A549 (cell line): ENCODE data around the gene ADCYAP1R1. TPM values are rescaled to one million over a fixed set of nuclear protein-coding genes. Genes with fewer than 3 reads are reported as not detected.

Experiments
- ATAC-seq, 2 experiments: fragments of 200-7000 bp in 1 of 2; fragments of >200 bp in 1 of 2; cut with Nextera tagmentation in 1 of 2; cut with Tn5 transposase in 1 of 2; 3 replicates each; pipeline versions ENCODE4 v1.8.0 to v1.9.1; 2018 to 2020; ENCODE audit warnings: mild to moderate bottlenecking in 1 of 2, moderate library complexity in 1 of 2
- CTCF ChIA-PET: fragments of 300-600 bp; sonication (Branson Sonifier 250); formaldehyde crosslinking; extraction: SDS; loops from one replicate; lab custom pipeline; 2021; ENCODE audit warnings: antibody characterized with exemption, inconsistent platforms; lab: Yijun Ruan, JAX
- POLR2A ChIA-PET: fragments of 350-600 bp; formaldehyde crosslinking; extraction: SDS; loops from one replicate; lab custom pipeline; 2021; ENCODE audit warnings: antibody characterized with exemption, inconsistent platforms; lab: Yijun Ruan, JAX
- DNase-seq, 2 experiments: peaks; one replicate each; pipeline versions ENCODE4 v3.0.0 to v3.0.0-alpha.2; 2011 to 2016; ENCODE audit warnings: low read depth in 1 of 2, low spot score in 1 of 2
- FAIRE-seq: peaks from 2 replicates; lab custom pipeline; 2011; peaks lifted over from hg19 to GRCh38; lab: Jason Lieb, UNC
- H3K27ac ChIP-seq, 2 experiments: fragments of >200 bp; sonication (Bioruptor Twin); formaldehyde crosslinking; 3 replicates each; pipeline ENCODE4 v1.5.1; 2016 to 2017
- H3K4me1 ChIP-seq: fragments of >200 bp; sonication (Bioruptor Twin); formaldehyde crosslinking; 3 replicates; pipeline ENCODE4 v1.6.1; 2016
- H3K4me2 ChIP-seq: fragments of >200 bp; sonication (Bioruptor Twin); formaldehyde crosslinking; 3 replicates; pipeline ENCODE4 v1.6.1; 2016
- H3K4me3 ChIP-seq: fragments of >200 bp; sonication (Bioruptor Twin); formaldehyde crosslinking; 3 replicates; pipeline ENCODE4 v1.5.1; 2016
- H3K9me3 ChIP-seq: fragments of >200 bp; sonication (Bioruptor Twin); formaldehyde crosslinking; 3 replicates; pipeline ENCODE4 v1.6.1; 2016
- ATOH8 ChIP-seq: fragments of 250-450 bp; sonication (Bioruptor Pico); IDR thresholded peaks from 2 replicates; pipeline ENCODE4 v1.5.0; 2020; ENCODE audit warnings: low read depth, mild to moderate bottlenecking, moderate library complexity
- BHLHE40 ChIP-seq: IDR thresholded peaks from 2 replicates; pipeline ENCODE4 v1.6.1; 2012; ENCODE audit warnings: low read depth, low read length, inconsistent platforms
- CTCF ChIP-seq: fragments of >200 bp; sonication (Bioruptor Twin); formaldehyde crosslinking; IDR thresholded peaks from 3 replicates; pipeline ENCODE4 v1.5.1; 2016
- EHF ChIP-seq: fragments of 250-450 bp; sonication (Bioruptor Pico); IDR thresholded peaks from 2 replicates; pipeline ENCODE4 v1.5.0; 2020; ENCODE audit warnings: mild to moderate bottlenecking
- ELK1 ChIP-seq: fragments of 150-350 bp; IDR thresholded peaks from 2 replicates; pipeline ENCODE4 v1.6.1; 2014; ENCODE audit warnings: low read depth, mild to moderate bottlenecking, low read length
- EP300 ChIP-seq, 2 experiments: fragments of >200 bp; sonication (Bioruptor Twin); formaldehyde crosslinking; IDR thresholded peaks; 2 replicates in 1 of 2; 3 replicates in 1 of 2; pipeline ENCODE4 v1.6.1; 2016 to 2017
- ESRRA ChIP-seq: fragments of 150-350 bp; IDR thresholded peaks from 2 replicates; pipeline ENCODE4 v1.6.1; 2014; ENCODE audit warnings: mild to moderate bottlenecking, low read length, borderline replicate concordance
- FOSB ChIP-seq: fragments of 250-450 bp; sonication (Bioruptor Pico); IDR thresholded peaks from 2 replicates; pipeline ENCODE4 v1.5.0; 2020; ENCODE audit warnings: mild to moderate bottlenecking, moderate library complexity
- HEYL ChIP-seq: fragments of 250-450 bp; sonication (Bioruptor Pico); IDR thresholded peaks from 2 replicates; pipeline ENCODE4 v1.8.0; 2021; ENCODE audit warnings: mild to moderate bottlenecking, moderate library complexity
- HOXA7 ChIP-seq: fragments of 250-450 bp; sonication (Bioruptor Pico); IDR thresholded peaks from 2 replicates; pipeline ENCODE4 v1.5.0; 2020; ENCODE audit warnings: mild to moderate bottlenecking, moderate library complexity
- HOXB13 ChIP-seq: fragments of 250-450 bp; sonication (Bioruptor Pico); IDR thresholded peaks from 2 replicates; pipeline ENCODE4 v1.5.0; 2020; ENCODE audit warnings: low read depth, mild to moderate bottlenecking, moderate library complexity
- JUN ChIP-seq, 2 experiments: fragments of >200 bp; sonication (Bioruptor Twin); formaldehyde crosslinking; IDR thresholded peaks; 2 replicates in 1 of 2; 3 replicates in 1 of 2; pipeline ENCODE4 v1.6.1; 2016 to 2017
- KDM5A ChIP-seq: fragments of 200-600 bp; sonication (generic); IDR thresholded peaks from 2 replicates; pipeline ENCODE4 v1.6.1; 2016; ENCODE audit warnings: antibody characterized with exemption, mild to moderate bottlenecking
- NR3C1 ChIP-seq: fragments of >200 bp; sonication (Bioruptor Twin); formaldehyde crosslinking; IDR thresholded peaks from 3 replicates; pipeline ENCODE4 v1.6.1; 2017
- PHF8 ChIP-seq: fragments of 200-600 bp; sonication (generic); IDR thresholded peaks from 2 replicates; pipeline ENCODE4 v1.6.1; 2016; ENCODE audit warnings: low read depth, mild to moderate bottlenecking, antibody characterized with exemption, moderate library complexity, borderline replicate concordance
- RARB ChIP-seq: fragments of 250-450 bp; sonication (Bioruptor Pico); IDR thresholded peaks from 2 replicates; pipeline ENCODE4 v1.8.0; 2021; ENCODE audit warnings: mild to moderate bottlenecking, moderate library complexity
- REST ChIP-seq: fragments of 200-600 bp; sonication (generic); IDR thresholded peaks from 2 replicates; pipeline ENCODE4 v1.6.1; 2016; ENCODE audit warnings: antibody characterized with exemption, mild to moderate bottlenecking, moderate library complexity
- RFX5 ChIP-seq: fragments of 450-650 bp; IDR thresholded peaks from 2 replicates; pipeline ENCODE4 v1.7.1; 2014; ENCODE audit warnings: antibody characterized with exemption, mild to moderate bottlenecking, moderate library complexity
- TFCP2L1 ChIP-seq: fragments of 250-450 bp; sonication (Bioruptor Pico); IDR thresholded peaks from 2 replicates; pipeline ENCODE4 v1.5.0; 2021; ENCODE audit warnings: mild to moderate bottlenecking
- WGBS: methylation state at CpG from one replicate; pipeline ENCODE4 v1.1.6; 2017; ENCODE audit errors: missing lambda C conversion rate; 5-methylcytosine and 5-hydroxymethylcytosine counted together
- polyA plus RNA-seq, 4 experiments: library from polyadenylated mRNA; depleted of rRNA in 3 of 4; stranded (reverse); fragments of >200 nt; fragmentation: RNase III in 1 of 4; extraction: RNeasy Plus Mini Kit Qiagen cat#74134 plus additional on column Dnase treatment in 1 of 4; gene quantifications; 2 replicates in 3 of 4; 3 replicates in 1 of 4; pipeline ENCODE4 v1.2.3, GENCODE V29; 2011 to 2017

The ADCYAP1R1 gene
- polyA plus RNA-seq, 2 of the 4 experiments (the other 2 are of a cell fraction): 0.01 TPM; not detected in 1

GRCh38 chr7:31020161-31020560 lies 31.9 kb upstream of the ADCYAP1R1 start:
- CTCF ChIA-PET: interaction anchor here (0.8 to 1.5 kb wide), 3 partner anchors 37 to 103 kb away, joined by 3 read pairs; no protein-coding TSS in a partner anchor

GRCh38 chr7:31020652-31021051 lies 31.5 kb upstream of the ADCYAP1R1 start:
- no peak for TF ChIP-seq JUN (IDR thresholded peaks at IDR 0.05)
- TF ChIP-seq ESRRA: no peak
- no peak for TF ChIP-seq HOXA7 (CRISPR knock-in tag)
- no peak for TF ChIP-seq RFX5
- no peak for TF ChIP-seq REST
- TF ChIP-seq HEYL (CRISPR knock-in tag): no peak
- TF ChIP-seq BHLHE40: no peak
- no peak for TF ChIP-seq CTCF
- TF ChIP-seq FOSB: no peak
- TF ChIP-seq KDM5A: no peak
- no peak for TF ChIP-seq EP300 (IDR thresholded peaks at IDR 0.05)
- no peak for TF ChIP-seq ELK1
- TF ChIP-seq TFCP2L1 (CRISPR knock-in tag): no peak
- H3K4me2 ChIP-seq: no peak overlapping the region
- ATAC-seq: no peak
- H3K4me1 ChIP-seq: no peaks in the 10 kb centered on the region
- ChIA-PET CTCF (interaction anchor here (0.8 to 1.5 kb wide), 3 partner anchors 36 to 102 kb away, joined by 3 read pairs; no protein-coding TSS in a partner anchor), POLR2A (no interaction called here)
- H3K27ac ChIP-seq: no peak overlapping the region
- FAIRE-seq: no peak
- H3K4me3 ChIP-seq: no peak overlapping the region
- no peak for DNase-seq
- no peaks in the 10 kb centered on the region for H3K9me3 ChIP-seq
- WGBS: 10% methylated on average over 3 of the region's 3 CpGs

More at GRCh38 chr7:31020161-31020560, 31.9 kb upstream of the ADCYAP1R1 start:
- no peak for TF ChIP-seq KDM5A
- no peak for TF ChIP-seq RARB (CRISPR knock-in tag)
- TF ChIP-seq HOXB13 (CRISPR knock-in tag): no peak
- TF ChIP-seq EHF (CRISPR knock-in tag): no peak
- no peak for TF ChIP-seq REST
- no peak for TF ChIP-seq TFCP2L1 (CRISPR knock-in tag)
- no peak for TF ChIP-seq NR3C1
- TF ChIP-seq PHF8: no peak
- no peak for TF ChIP-seq ATOH8 (CRISPR knock-in tag)
- Histone ChIP-seq H3K27ac (no peak overlapping the region), H3K9me3 (no peaks in the 10 kb centered on the region), H3K4me3 (no peak overlapping the region), H3K4me1 (no peaks in the 10 kb centered on the region), H3K4me2 (no peak overlapping the region)
- DNase-seq: no peak
- FAIRE-seq: no peak
- WGBS: 34% methylated on average over 3 of the region's 3 CpGs
- POLR2A ChIA-PET: no interaction called here
- no peak for ATAC-seq
